GM18505 (cell line): ENCODE measurements around the gene MANSC1.
"Not testable (repeated sequence)": the region's sequence is repeated elsewhere in the genome, so short reads cannot be mapped to it uniquely, and the experiment has no call there.

Experiments
- ATAC-seq: cut with Tn5 transposase; IDR thresholded peaks from one replicate; pipeline ENCODE4 v1.9.1; 2021; ENCODE audit not compliant: unreplicated experiment
- POLR2A ChIP-seq: IDR thresholded peaks from 4 replicates; pipeline ENCODE4 v1.6.1; 2011; ENCODE audit warnings: borderline replicate concordance; ENCODE audit not compliant: insufficient read depth, insufficient read length; ENCODE audit errors: extremely low read depth

The MANSC1 gene

GRCh38 chr12:12327802-12328201 lies 22.2 kb downstream of the MANSC1 start:
- no peak for ATAC-seq
- no peak for TF ChIP-seq POLR2A

- TF ChIP-seq POLR2A, result no peak
- ATAC-seq, result no peak
Observed at GRCh38 chr12:12326262-12326661, 23.8 kb downstream of the MANSC1 start.

- no peak for ATAC-seq
- no peak for TF ChIP-seq POLR2A
Observed at GRCh38 chr12:12323591-12323990, 26.5 kb downstream of the MANSC1 start.

- no peak for TF ChIP-seq POLR2A
- ATAC-seq, result no peak
Observed at GRCh38 chr12:12323118-12323517, 26.9 kb downstream of the MANSC1 start.

GRCh38 chr12:12319451-12320183 lies 30.4 kb downstream of the MANSC1 start:
- no peak for TF ChIP-seq POLR2A
- ATAC-seq, result no peak

- TF ChIP-seq POLR2A, result no peak
- no peak for ATAC-seq
Observed at GRCh38 chr12:12315838-12316237, 34.2 kb downstream of the MANSC1 start.

GRCh38 chr12:12310695-12311094 lies 39.3 kb downstream of the MANSC1 start:
- not testable (repeated sequence) for ATAC-seq

- ATAC-seq, result no peak
- TF ChIP-seq POLR2A, result no peak
Observed at GRCh38 chr12:12305568-12306300, 44.3 kb downstream of the MANSC1 start.

GRCh38 chr12:12302976-12303375 lies 47.1 kb downstream of the MANSC1 start:
- no peak for TF ChIP-seq POLR2A

GRCh38 chr12:12301122-12301521 lies 48.9 kb downstream of the MANSC1 start:
- no peak for ATAC-seq
- no peak for TF ChIP-seq POLR2A

More at GRCh38 chr12:12302976-12303375, 47.1 kb downstream of the MANSC1 start:
- ATAC-seq, result no peak

- ATAC-seq, result no peak
- no peak for TF ChIP-seq POLR2A
Observed at GRCh38 chr12:12297201-12297830, 52.7 kb downstream of the MANSC1 start.

- no peak for ATAC-seq
- no peak for TF ChIP-seq POLR2A
Observed at GRCh38 chr12:12294215-12295005, 55.6 kb downstream of the MANSC1 start.

GRCh38 chr12:12290206-12290605 lies 59.8 kb downstream of the MANSC1 start:
- ATAC-seq, result no peak
- no peak for TF ChIP-seq POLR2A
